ENCODE data around the gene GALNT9. TPM values are rescaled to one million over a fixed set of nuclear protein-coding genes. Genes with fewer than 3 reads are reported as not detected.

GALNT9 gene
- total and polyA plus RNA-seq, 8 donors, result 0.17 to 5.0 (median 2.8) TPM; not detected in 1

GRCh38 chr12:132323171-132324010, 6.0 kb downstream of the GALNT9 start:
- H3K27ac ChIP-seq, result no peak overlapping the region
- H3K4me1 ChIP-seq, result peaks cover 5 to 10% of the 10 kb centered on the region in 2 donors
- DNase-seq, result peak in 2 of 4 donors; percentile 17 to 74
- no peak for TF ChIP-seq CTCF (IDR thresholded peaks at IDR 0.05)
- intact Hi-C loops (cut with DNase I), result no loop called here
- no peak for ATAC-seq
- no peaks in the 10 kb centered on the region for H3K9me3 ChIP-seq
- H3K4me3 ChIP-seq, result no peak overlapping the region
- H3K27me3 ChIP-seq, result peaks cover 9 to 93% of the 10 kb centered on the region in 2 donors
- no peaks in the 10 kb centered on the region for H3K36me3 ChIP-seq

GRCh38 chr12:132322206-132323132, 6.9 kb downstream of the GALNT9 start:
- Histone ChIP-seq H3K4me1 (peaks cover 3 to 5% of the 10 kb centered on the region in 2 donors), H3K27ac (no peak overlapping the region), H3K27me3 (peaks cover 3 to 91% of the 10 kb centered on the region in 2 donors), H3K4me3 (no peak overlapping the region), H3K9me3 (no peaks in the 10 kb centered on the region), H3K36me3 (no peaks in the 10 kb centered on the region)
- no peak for TF ChIP-seq CTCF (IDR thresholded peaks at IDR 0.05)
- ATAC-seq (no peak), DNase-seq (peak in 2 of 4 donors; percentile 22 to 47)
- intact Hi-C loops (cut with DNase I), result no loop called here

GRCh38 chr12:132321321-132322118, 7.9 kb downstream of the GALNT9 start:
- no peak overlapping the region for H3K27ac ChIP-seq
- TF ChIP-seq CTCF (IDR thresholded peaks at IDR 0.05), result no peak
- peaks cover 3 to 91% of the 10 kb centered on the region in 2 donors for H3K27me3 ChIP-seq
- H3K4me1 ChIP-seq, result peaks cover 0 to 5% of the 10 kb centered on the region in 2 donors
- no peaks in the 10 kb centered on the region for H3K9me3 ChIP-seq
- ATAC-seq (no peak), DNase-seq (peak in 1 of 4 donors; percentile 70)
- no peak overlapping the region for H3K4me3 ChIP-seq
- no peaks in the 10 kb centered on the region for H3K36me3 ChIP-seq
- intact Hi-C loops (cut with DNase I), result no loop called here

GRCh38 chr12:132320767-132321211, 8.6 kb downstream of the GALNT9 start:
- intact Hi-C loops (cut with DNase I), result no loop called here
- H3K36me3 ChIP-seq, result no peaks in the 10 kb centered on the region
- H3K4me1 ChIP-seq, result peaks cover 0 to 5% of the 10 kb centered on the region in 2 donors
- DNase-seq, result peak in 1 of 4 donors; percentile 71
- no peak overlapping the region for H3K4me3 ChIP-seq
- peaks cover 3 to 91% of the 10 kb centered on the region in 2 donors for H3K27me3 ChIP-seq
- H3K27ac ChIP-seq, result no peak overlapping the region
- no peak for ATAC-seq
- no peak for TF ChIP-seq CTCF (IDR thresholded peaks at IDR 0.05)
- H3K9me3 ChIP-seq, result no peaks in the 10 kb centered on the region

All from left lung (tissue), 10 donors.